Neural cell (in vitro differentiated cells): ENCODE results near the gene MRPL11. TPM values are rescaled to one million over a fixed set of nuclear protein-coding genes. Genes with fewer than 3 reads are reported as not detected.

Experiments used
- H2AFZ ChIP-seq: fragments of 200-600, 300-800 bp; sonication (generic), shearing (Covaris generic); 2 replicates; pipeline ENCODE4 v1.6.0; 2014; ENCODE audit warnings: low read depth, mild to moderate bottlenecking, antibody characterized with exemption, low read length, moderate library complexity
- H3F3A ChIP-seq: fragments of 200-600 bp; shearing (Covaris generic); 2 replicates; pipeline ENCODE4 v1.6.1; 2016; ENCODE audit warnings: mild to moderate bottlenecking, moderate library complexity, mixed read lengths, antibody characterized with exemption, low read length; ENCODE audit not compliant: insufficient read depth, poor library complexity, severe bottlenecking
- H3K27ac ChIP-seq: fragments of 200-600, 300-800 bp; sonication (generic), shearing (Covaris generic); 2 replicates; pipeline ENCODE4 v1.5.1; 2014; ENCODE audit warnings: mild to moderate bottlenecking, low read length, moderate library complexity
- H3K27me3 ChIP-seq: fragments of 300-800, 200-600 bp; sonication (generic), shearing (Covaris generic); 2 replicates; pipeline ENCODE4 v1.6.0; 2014; ENCODE audit warnings: mild to moderate bottlenecking, low read depth, low read length, moderate library complexity; ENCODE audit not compliant: insufficient read depth
- H3K36me3 ChIP-seq: fragments of 300-800, 200-600 bp; sonication (generic), shearing (Covaris generic); 2 replicates; pipeline ENCODE4 v1.5.1; 2014; ENCODE audit warnings: mild to moderate bottlenecking, antibody characterized with exemption, low read length, moderate library complexity; ENCODE audit not compliant: insufficient read depth
- H3K4me2 ChIP-seq: fragments of 300-800, 200-600 bp; sonication (generic), shearing (Covaris generic); 2 replicates; pipeline ENCODE4 v1.6.0; 2014; ENCODE audit warnings: mild to moderate bottlenecking, low read length
- H3K4me3 ChIP-seq: fragments of 300-800, 200-600 bp; sonication (generic), shearing (Covaris generic); 2 replicates; pipeline ENCODE4 v1.5.1; 2014; ENCODE audit warnings: mild to moderate bottlenecking, low read length, moderate library complexity
- H3K79me2 ChIP-seq: fragments of 200-600 bp; shearing (Covaris generic); replicated peaks from 2 replicates; pipeline ENCODE4 v1.6.0; 2014; ENCODE audit warnings: mild to moderate bottlenecking, low read length, moderate library complexity; ENCODE audit not compliant: insufficient read depth
- H3K9ac ChIP-seq: fragments of 300-800, 200-600 bp; sonication (generic), shearing (Covaris generic); 2 replicates; pipeline ENCODE4 v1.6.1; 2016; ENCODE audit warnings: mild to moderate bottlenecking, low read length, mixed read lengths
- H3K9me2 ChIP-seq: fragments of 200-600 bp; shearing (Covaris generic); 2 replicates; pipeline ENCODE4 v1.6.1; 2016; ENCODE audit warnings: mild to moderate bottlenecking, low read length, mixed read lengths; ENCODE audit not compliant: insufficient read depth
- H3K9me3 ChIP-seq: fragments of 200-600, 300-800 bp; sonication (generic), shearing (Covaris generic); 2 replicates; pipeline ENCODE4 v1.6.1; 2016; ENCODE audit warnings: mild to moderate bottlenecking, mixed run types, low read length, moderate library complexity, mixed read lengths
- H4K20me1 ChIP-seq: fragments of 200-600 bp; shearing (Covaris generic); 2 replicates; pipeline ENCODE4 v1.6.1; 2016; ENCODE audit warnings: mild to moderate bottlenecking, mixed run types; ENCODE audit not compliant: insufficient read depth
- CTCF ChIP-seq: fragments of 450-650 bp; IDR thresholded peaks from 2 replicates; pipeline ENCODE4 v1.5.1; 2014; ENCODE audit warnings: antibody characterized with exemption, mild to moderate bottlenecking, moderate library complexity; ENCODE audit not compliant: poor library complexity, severe bottlenecking
- EP300 ChIP-seq: fragments of 450-650 bp; conservative IDR thresholded peaks from 2 replicates; pipeline ENCODE4 v1.6.1; 2014; ENCODE audit warnings: antibody characterized with exemption, mild to moderate bottlenecking, moderate library complexity; ENCODE audit not compliant: poor library complexity, severe bottlenecking
- EZH2 ChIP-seq: fragments of 200-600, 300-800 bp; shearing (Covaris generic), sonication (generic); IDR thresholded peaks from 2 replicates; pipeline ENCODE4 v1.6.1; 2014; ENCODE audit warnings: antibody characterized with exemption, low read length, borderline replicate concordance, mild to moderate bottlenecking; ENCODE audit not compliant: insufficient read depth, poor library complexity, severe bottlenecking
- MXI1 ChIP-seq: fragments of 450-650 bp; conservative IDR thresholded peaks from 2 replicates; pipeline ENCODE4 v1.6.1; 2014; ENCODE audit warnings: antibody characterized with exemption, mild to moderate bottlenecking; ENCODE audit not compliant: poor library complexity, severe bottlenecking
- POLR2AphosphoS5 ChIP-seq: IDR thresholded peaks from 2 replicates; pipeline ENCODE4 v1.6.1; 2012
- RAD21 ChIP-seq: fragments of 450-650 bp; conservative IDR thresholded peaks from 2 replicates; pipeline ENCODE4 v1.6.1; 2014; ENCODE audit warnings: antibody characterized with exemption, mild to moderate bottlenecking, moderate library complexity
- REST ChIP-seq: IDR thresholded peaks from 2 replicates; pipeline ENCODE4 v1.6.1; 2012; ENCODE audit warnings: borderline replicate concordance
- SMC3 ChIP-seq: fragments of 450-650 bp; conservative IDR thresholded peaks from 2 replicates; pipeline ENCODE4 v1.6.1; 2014; ENCODE audit warnings: antibody characterized with exemption, mild to moderate bottlenecking, moderate library complexity; ENCODE audit not compliant: poor library complexity
- TAF1 ChIP-seq: IDR thresholded peaks from 2 replicates; pipeline ENCODE4 v1.6.1; 2012; ENCODE audit warnings: low read depth
- polyA plus RNA-seq: library from polyadenylated mRNA; depleted of rRNA; stranded (reverse); fragments of >200 nt; gene quantifications from 2 replicates; pipeline ENCODE4 v1.2.3, GENCODE V29; 2014

The MRPL11 gene
- polyA plus RNA-seq, 1 donor from 2014 or later: 50.9 TPM

GRCh38 chr11:66467756-66468155, 29.1 kb upstream of the MRPL11 start:
- peak overlapping the region; percentile 99 for H3K4me2 ChIP-seq
- no peaks in the 10 kb centered on the region for H3K36me3 ChIP-seq
- no peaks in the 10 kb centered on the region for H3K79me2 ChIP-seq
- H4K20me1 ChIP-seq: no peaks in the 10 kb centered on the region
- H3K27me3 ChIP-seq: no peaks in the 10 kb centered on the region
- no peaks in the 10 kb centered on the region for H3F3A ChIP-seq
- peak overlapping the region; percentile 40 for H2AFZ ChIP-seq
- peak overlapping the region; percentile 96 for H3K4me3 ChIP-seq
- no peak for TF ChIP-seq RAD21
- TF ChIP-seq POLR2AphosphoS5: no peak
- peak overlapping the region; percentile 91 for H3K9ac ChIP-seq
- no peaks in the 10 kb centered on the region for H3K9me2 ChIP-seq
- peak overlapping the region; percentile 58 for H3K27ac ChIP-seq
- no peaks in the 10 kb centered on the region for H3K9me3 ChIP-seq

GRCh38 chr11:66467034-66467659, 28.5 kb upstream of the MRPL11 start:
- no peaks in the 10 kb centered on the region for H3F3A ChIP-seq
- H3K9me3 ChIP-seq: no peaks in the 10 kb centered on the region
- peak; percentile 69 for TF ChIP-seq CTCF
- peak; percentile 29 for TF ChIP-seq MXI1
- TF ChIP-seq REST: no peak
- no peak for TF ChIP-seq EP300
- peak; percentile 33 for TF ChIP-seq RAD21
- TF ChIP-seq EZH2: no peak
- peak; percentile 63 for TF ChIP-seq TAF1
- TF ChIP-seq POLR2AphosphoS5: peak; percentile 42
- TF ChIP-seq SMC3: no peak
- peak overlapping the region; percentile 58 for H3K27ac ChIP-seq
- no peaks in the 10 kb centered on the region for H3K79me2 ChIP-seq
- H3K4me2 ChIP-seq: peak overlapping the region; percentile 99
- no peaks in the 10 kb centered on the region for H4K20me1 ChIP-seq
- peak overlapping the region; percentile 96 for H3K4me3 ChIP-seq
- H3K36me3 ChIP-seq: no peaks in the 10 kb centered on the region
- H3K9me2 ChIP-seq: no peaks in the 10 kb centered on the region
- H3K9ac ChIP-seq: peak overlapping the region; percentile 91
- no peaks in the 10 kb centered on the region for H3K27me3 ChIP-seq
- H2AFZ ChIP-seq: peak overlapping the region; percentile 40
